Middle frontal gyrus (tissue), 1 donor: Measurements from ENCODE around the gene HOXB4.

Source experiments
- DNase-seq: peaks from one replicate; pipeline ENCODE4 v3.0.0-alpha.2; 2015; ENCODE audit warnings: low spot score; ENCODE audit errors: extremely low spot score

Gene HOXB4

GRCh38 chr17:48590607-48591161 is 12.5 kb upstream of the HOXB4 start:
- no peak for DNase-seq

GRCh38 chr17:48589831-48590606 is 11.9 kb upstream of the HOXB4 start, which contains the start of gene HOXB3:
TSS of gene HOXB3 (minus strand) at chr17:48590241. CDS start at chr17:48552474, 37,767 bp downstream.
- no peak for DNase-seq

DNA sequence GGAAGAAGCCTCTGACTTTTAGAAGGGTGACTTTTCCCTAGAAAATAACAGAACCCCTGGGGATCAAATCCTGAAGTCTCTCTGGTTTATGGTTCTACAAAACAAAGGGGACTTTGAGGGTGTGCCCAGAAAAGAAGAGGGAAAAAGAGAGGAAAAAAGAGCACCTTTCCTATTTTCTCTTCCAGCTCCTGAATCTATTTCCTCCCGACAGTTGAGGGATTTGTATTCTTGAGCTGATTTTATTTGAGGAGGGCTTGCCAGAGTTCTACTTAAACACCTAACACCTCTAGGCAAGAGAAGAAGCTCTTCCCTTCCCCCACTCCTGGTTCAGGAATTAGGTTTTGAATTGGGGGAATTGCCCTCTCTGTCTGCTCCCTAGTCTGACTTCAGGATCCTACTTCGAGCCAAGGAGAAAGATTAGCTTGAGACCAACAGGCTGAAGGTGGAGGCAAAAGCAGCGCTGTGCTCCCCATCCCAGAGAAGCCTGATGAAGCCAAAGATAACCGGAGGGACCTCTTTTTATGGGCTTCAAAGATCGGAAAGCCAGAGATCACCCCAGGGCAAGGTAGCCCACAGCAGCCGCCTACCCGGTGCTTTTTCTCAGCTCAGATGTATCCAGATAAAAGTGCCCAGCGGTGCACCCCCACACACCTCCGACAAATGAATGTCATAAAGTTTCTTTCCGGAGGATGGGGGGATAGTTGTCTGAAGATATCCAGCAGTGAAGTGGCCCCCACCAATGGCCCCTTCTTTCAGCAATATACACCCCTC is 11.1 kb upstream of the HOXB4 start:
- no peak for DNase-seq

GRCh38 chr17:48588528-48588927 is 10.4 kb upstream of the HOXB4 start:
- DNase-seq: no peak

- DNase-seq: no peak
Measured at GRCh38 chr17:48588074-48588415, 9.9 kb upstream of the HOXB4 start.

GRCh38 chr17:48587276-48588073 is 9.3 kb upstream of the HOXB4 start:
- no peak for DNase-seq

- DNase-seq: no peak
Measured at GRCh38 chr17:48586355-48587258, 8.5 kb upstream of the HOXB4 start.

DNA sequence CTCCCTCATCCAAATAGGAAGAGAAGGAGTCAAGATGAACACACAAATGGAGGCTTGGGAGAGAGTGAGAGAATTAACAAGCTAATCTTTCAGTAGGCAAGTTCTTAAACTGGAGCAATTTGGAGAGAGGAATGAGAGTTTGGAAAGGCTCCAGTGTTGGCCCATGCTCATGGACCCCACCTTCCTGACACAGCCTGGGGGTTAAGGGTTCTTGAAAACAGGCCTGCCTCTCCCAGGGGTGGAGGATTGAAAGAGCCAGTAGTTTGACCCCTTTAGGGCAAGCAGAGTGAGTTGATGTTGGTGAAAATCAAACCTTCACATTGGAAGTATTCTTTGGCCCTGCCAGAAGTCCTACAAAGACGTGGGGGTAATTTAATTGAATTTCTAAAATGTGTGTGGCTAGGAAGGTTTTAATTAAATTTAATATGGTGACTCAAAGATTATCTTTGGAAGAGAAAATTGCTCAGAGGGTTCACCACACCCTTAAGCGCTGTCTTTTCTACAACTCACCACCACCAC is 6.1 kb upstream of the HOXB4 start:
- DNase-seq: no peak

DNA sequence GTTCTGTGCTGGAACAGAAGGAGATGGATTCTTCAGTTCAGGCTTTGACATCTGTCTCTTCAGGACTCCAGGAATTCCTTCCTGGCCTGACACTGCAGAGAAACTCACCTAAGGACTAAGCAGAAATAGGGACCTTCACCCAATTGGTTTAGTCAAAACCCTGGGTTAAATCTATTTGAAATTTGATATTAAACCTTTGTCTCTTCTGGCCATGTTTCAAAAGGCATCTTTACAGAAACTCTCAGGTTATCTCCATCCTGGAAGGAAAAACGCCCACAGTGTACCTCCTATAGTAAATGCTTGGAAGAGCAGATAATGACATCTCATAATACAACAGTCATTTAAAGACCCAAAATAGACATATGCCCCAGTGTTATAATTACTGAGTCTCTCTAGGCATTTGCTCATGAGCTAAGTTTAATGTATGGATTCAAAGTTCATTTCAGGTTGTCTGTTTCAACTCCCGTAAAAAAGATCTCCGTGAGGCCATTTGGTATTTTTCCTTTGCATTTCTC is 5.6 kb upstream of the HOXB4 start:
- no peak for DNase-seq

DNA sequence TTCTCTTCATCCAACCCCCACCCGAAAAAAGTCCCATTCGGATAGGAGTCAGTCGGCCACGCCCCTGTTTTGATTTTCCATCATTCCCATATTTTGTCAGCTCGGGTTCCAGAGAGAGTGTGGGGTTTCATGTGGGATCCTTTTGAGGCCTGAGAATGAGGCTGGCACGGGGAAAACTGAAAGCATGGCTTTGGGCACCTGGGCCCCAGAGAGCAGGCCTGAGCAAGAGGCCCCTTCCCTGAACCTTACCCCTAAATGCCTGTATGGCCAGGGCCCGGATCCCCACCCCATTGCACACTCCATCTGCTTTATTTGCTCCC is 4.6 kb upstream of the HOXB4 start:
- DNase-seq: no peak

DNA sequence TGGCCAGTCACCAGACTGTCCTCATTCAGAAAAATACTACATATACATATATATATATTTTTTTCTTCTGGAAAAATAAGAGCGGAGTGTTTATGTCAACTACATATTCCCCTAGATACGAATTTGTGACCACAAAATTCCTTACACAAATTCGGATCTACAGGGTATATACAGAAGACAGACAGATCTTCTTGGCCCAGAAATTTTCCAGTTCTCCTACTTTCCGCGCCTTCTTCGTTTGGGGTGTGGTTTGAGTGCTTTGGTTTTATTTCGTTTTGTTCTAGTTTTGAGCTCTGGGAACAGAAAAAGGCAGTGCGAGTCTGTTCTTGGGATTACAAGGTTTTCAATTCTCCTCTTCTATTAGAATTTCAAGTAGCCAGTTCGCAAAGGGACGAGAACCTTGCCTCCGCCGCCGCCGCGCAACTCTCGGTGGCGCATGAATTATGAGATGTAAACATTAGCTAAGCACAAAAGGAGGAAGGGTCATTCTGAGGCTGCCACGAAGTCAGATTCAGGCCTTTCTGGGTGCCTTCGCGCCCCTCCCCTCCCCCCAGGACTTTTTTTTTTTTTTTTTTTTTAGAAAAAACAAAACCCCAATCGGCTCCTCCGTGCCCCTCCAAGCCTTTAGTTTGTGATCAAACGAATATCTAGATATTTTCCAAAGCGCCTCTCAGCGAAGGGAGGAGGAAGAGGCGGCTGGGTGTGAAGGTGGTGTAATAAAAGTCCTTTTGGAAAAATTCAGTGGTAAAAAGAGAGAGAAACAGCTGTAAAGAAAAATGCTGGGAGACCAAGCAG is 1.8 kb upstream of the HOXB4 start:
- DNase-seq: no peak

DNA sequence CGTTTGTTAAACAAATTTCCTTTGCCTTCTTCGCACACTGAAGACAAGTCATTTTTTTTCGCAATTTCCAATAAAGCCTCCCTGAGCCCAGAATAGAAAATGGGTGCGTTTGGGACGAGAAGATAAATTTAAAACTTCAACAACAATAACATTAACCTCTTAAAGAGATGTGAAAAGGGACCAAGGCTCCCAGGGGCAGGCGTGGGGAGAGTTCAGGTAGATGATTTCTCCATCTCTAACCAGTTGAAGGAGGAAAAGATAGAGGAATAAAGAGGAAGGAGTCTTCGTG is 1.3 kb upstream of the HOXB4 start:
- no peak for DNase-seq

DNA sequence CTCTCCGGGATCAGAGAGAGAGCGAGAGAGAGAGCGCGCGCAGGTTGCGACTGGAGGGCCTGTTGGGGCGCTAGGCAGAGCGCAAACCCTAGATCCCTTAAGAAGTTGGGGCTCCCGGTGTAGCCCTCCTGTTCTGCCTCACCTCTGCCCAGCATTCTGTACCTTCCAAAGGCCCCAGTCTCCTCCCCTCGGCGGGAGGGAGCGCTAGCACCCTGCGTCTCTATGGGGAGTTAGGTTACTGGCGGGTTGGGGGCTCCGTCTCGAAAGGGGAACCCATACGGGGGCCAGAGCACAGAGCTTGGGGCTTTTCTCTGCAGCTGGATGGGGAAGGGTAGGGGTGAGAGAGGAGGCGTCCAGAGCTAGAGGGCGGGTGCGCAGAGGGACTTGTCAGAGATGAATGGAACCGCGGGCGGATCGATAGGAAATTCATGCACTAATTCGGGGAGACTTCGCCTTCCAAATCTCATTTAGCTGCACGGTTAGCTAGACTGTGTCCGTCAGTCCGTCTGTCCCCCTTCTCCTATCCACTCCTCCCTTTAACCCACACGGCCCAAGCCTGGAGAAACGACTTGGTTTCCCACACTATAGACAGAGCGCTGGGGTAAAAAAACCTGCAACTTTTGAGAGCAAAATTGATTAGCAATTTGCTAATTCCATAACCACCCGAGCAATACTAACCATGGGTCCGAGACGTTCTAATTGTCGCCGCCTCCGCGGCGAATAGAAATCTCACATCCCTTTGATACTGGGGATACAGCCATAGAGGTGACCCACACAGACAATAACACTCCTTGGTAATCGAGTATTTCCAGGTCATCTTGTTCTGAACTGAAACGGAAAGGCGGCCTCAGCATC is 693 bp upstream of the HOXB4 start:
- DNase-seq: no peak

DNA sequence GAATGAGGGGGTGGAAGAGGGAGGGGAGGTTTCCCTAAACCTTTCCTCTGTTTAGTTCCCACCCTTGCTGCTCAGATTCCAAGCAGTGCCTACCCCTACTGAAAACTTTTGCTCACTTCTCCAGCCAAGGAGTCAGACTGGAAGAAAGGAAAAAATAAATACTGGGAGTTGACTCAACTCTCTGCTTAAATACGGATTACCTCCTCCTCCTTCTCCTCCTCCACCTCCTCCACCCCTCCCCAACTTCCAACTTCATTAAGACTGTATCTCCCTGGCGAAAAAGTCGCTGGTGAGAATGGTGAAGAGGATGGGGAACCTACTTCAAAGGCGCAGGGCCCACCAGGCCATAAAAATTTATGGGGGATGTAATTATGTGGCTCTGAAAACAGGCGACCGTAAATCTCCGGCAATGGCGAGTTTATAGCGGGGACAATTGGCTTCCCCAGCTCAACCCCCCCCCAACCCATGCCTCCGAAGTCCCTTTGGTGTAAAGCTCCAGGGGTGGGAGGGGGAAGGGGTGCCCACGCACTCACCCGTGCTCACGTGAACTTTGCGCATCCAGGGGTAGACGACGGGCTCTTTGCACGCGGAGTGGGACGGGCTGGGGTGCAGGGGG is 712 bp downstream of the HOXB4 start:
- no peak for DNase-seq

GRCh38 chr17:48576479-48577309 is 1.5 kb downstream of the HOXB4 start:
- DNase-seq: no peak

DNA sequence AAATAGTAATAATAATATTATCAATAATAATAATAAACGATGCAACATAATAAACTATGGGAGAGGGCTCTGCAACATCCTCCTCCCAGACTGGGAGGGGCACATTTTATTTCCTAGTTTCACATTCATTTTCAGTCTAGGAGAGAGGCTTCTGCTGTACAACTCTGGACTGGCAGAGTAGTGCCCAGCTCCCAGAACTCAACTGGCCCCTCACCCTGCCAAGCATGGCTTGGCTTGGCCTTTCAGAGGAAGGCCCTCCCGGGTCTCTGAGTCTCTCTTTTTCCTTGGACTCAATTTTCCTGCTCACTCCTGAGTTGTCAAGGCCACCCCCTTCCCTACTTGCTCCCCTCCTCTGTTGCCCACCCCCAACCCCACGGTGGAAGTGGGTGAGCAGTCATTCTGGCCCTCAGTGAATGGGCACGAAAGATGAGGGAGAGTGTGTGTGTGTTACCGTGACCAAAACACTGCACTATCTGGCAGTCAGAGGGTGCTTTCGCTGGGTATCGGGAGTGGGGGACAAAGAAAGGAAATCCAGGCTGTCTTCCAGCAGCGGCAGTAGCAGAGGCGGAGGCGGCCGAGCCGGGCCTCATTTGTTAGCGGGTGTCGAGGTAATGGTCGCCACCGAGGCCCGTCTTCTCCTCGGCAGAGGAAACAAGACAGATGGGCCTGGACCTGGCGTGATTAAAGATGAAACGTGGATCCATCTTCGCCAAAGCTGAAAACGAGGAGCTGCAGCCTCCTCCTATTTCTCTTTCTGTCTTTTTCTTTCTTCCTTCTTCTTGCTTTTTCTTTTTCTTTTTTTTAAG is 2.3 kb downstream of the HOXB4 start:
- no peak for DNase-seq
